H1 (cell line): ENCODE results near the gene SCRN1. TPM values are rescaled to one million over a fixed set of nuclear protein-coding genes. Genes with fewer than 3 reads are reported as not detected.

ENCODE experiments used
- CTCF ChIA-PET: fragments of 300-600 bp; sonication (Branson Sonifier 250); formaldehyde crosslinking; loops from one replicate; lab custom pipeline; 2021; ENCODE audit not compliant: partially characterized antibody; lab: Charles Lee
- POLR2A ChIA-PET: fragments of 300-600 bp; sonication (Branson Sonifier 250); formaldehyde crosslinking; loops from one replicate; lab custom pipeline; 2021; ENCODE audit warnings: inconsistent platforms; ENCODE audit not compliant: partially characterized antibody; lab: Charles Lee
- DNase-seq, 2 experiments: peaks; one replicate each; pipeline versions ENCODE4 v3.0.0 to v3.0.0-alpha.2; 2010 to 2022; ENCODE audit warnings: low spot score in 2 of 2, low read depth in 1 of 2, mixed read lengths in 1 of 2
- FAIRE-seq: peaks from 2 replicates; lab custom pipeline; 2011; peaks lifted over from hg19 to GRCh38; lab: Jason Lieb, UNC
- H2AFZ ChIP-seq: 2 replicates; pipeline ENCODE4 v1.8.1; 2012; ENCODE audit warnings: low read length, inconsistent platforms
- H2AK5ac ChIP-seq: 2 replicates; pipeline ENCODE4 v1.6.1; 2013; ENCODE audit warnings: low read depth, low read length
- H2BK120ac ChIP-seq: replicated peaks from 2 replicates; pipeline ENCODE3; 2013; ENCODE audit warnings: low read depth, low read length, inconsistent platforms
- H2BK12ac ChIP-seq: 2 replicates; pipeline ENCODE4 v1.6.1; 2013; ENCODE audit warnings: low read depth, low read length
- H2BK15ac ChIP-seq: 2 replicates; pipeline ENCODE4 v1.6.1; 2013; ENCODE audit warnings: low read length
- H2BK20ac ChIP-seq: 2 replicates; pipeline ENCODE4 v1.6.1; 2013; ENCODE audit warnings: low read length
- H2BK5ac ChIP-seq: 2 replicates; pipeline ENCODE4 v1.6.1; 2013; ENCODE audit warnings: low read depth, low read length
- H3K14ac ChIP-seq: 2 replicates; pipeline ENCODE4 v1.6.1; 2013; ENCODE audit warnings: inconsistent platforms; ENCODE audit not compliant: insufficient read length
- H3K18ac ChIP-seq: 2 replicates; pipeline ENCODE4 v1.6.1; 2013; ENCODE audit warnings: low read length; ENCODE audit errors: extremely low read depth
- H3K23ac ChIP-seq: 2 replicates; pipeline ENCODE4 v1.6.1; 2013; ENCODE audit warnings: inconsistent platforms; ENCODE audit not compliant: insufficient read length
- H3K23me2 ChIP-seq: 2 replicates; pipeline ENCODE4 v1.6.1; 2013; ENCODE audit warnings: low read depth, low read length
- H3K27ac ChIP-seq: 2 replicates; pipeline ENCODE4 v1.6.1; 2011; ENCODE audit warnings: low read depth, low read length, inconsistent platforms
- H3K27me3 ChIP-seq, 4 experiments: replicated peaks in 1 of 4; 1 replicate in 1 of 4; 2 replicates in 3 of 4; pipeline versions ENCODE4 v1.6.1 to v1.8.1; 2011 to 2013; ENCODE audit warnings: low read length in 3 of 4, mild to moderate bottlenecking in 3 of 4, inconsistent platforms in 2 of 4, mixed read lengths in 2 of 4, moderate library complexity in 1 of 4; ENCODE audit not compliant: control insufficient read depth in 3 of 4, insufficient read depth in 3 of 4; ENCODE audit errors: extremely low read depth in 1 of 4
- H3K36me3 ChIP-seq, 4 experiments: 2 replicates each; pipeline versions ENCODE4 v1.6.1 to v1.8.1; 2011 to 2013; ENCODE audit warnings: mild to moderate bottlenecking in 4 of 4, low read length in 3 of 4, moderate library complexity in 2 of 4, control low read depth in 1 of 4, inconsistent platforms in 1 of 4; ENCODE audit not compliant: insufficient read depth in 4 of 4, control insufficient read depth in 2 of 4
- H3K4ac ChIP-seq: replicated peaks from 2 replicates; pipeline ENCODE3; 2013; ENCODE audit warnings: low read length, low read depth, mixed read lengths, inconsistent platforms; ENCODE audit not compliant: insufficient read length
- H3K4me1 ChIP-seq, 4 experiments: replicated peaks in 1 of 4; 1 replicate in 1 of 4; 2 replicates in 3 of 4; pipeline versions ENCODE4 v1.6.1 to v1.8.1; 2011 to 2013; ENCODE audit warnings: low read length in 3 of 4, inconsistent platforms in 2 of 4, mixed read lengths in 1 of 4; ENCODE audit not compliant: insufficient read depth in 4 of 4, control insufficient read depth in 3 of 4
- H3K4me2 ChIP-seq, 2 experiments: 2 replicates each; pipeline versions ENCODE4 v1.6.1 to v1.8.1; 2011 to 2013; ENCODE audit warnings: low read depth in 2 of 2, low read length in 2 of 2, control low read depth in 1 of 2, inconsistent platforms in 1 of 2, mild to moderate bottlenecking in 1 of 2; ENCODE audit not compliant: insufficient read depth in 1 of 2
- H3K4me3 ChIP-seq, 4 experiments: fragments of 200-600, 300-600 bp in 1 of 4; sonication (generic), shearing (Covaris generic), sonication (Bioruptor Twin) in 1 of 4; 2 replicates each; pipeline versions ENCODE4 v1.5.1 to v1.8.1; 2011 to 2016; ENCODE audit warnings: low read length in 4 of 4, low read depth in 3 of 4, control low read depth in 2 of 4, inconsistent platforms in 2 of 4, mild to moderate bottlenecking in 2 of 4, mixed read lengths in 1 of 4, moderate library complexity in 1 of 4; ENCODE audit not compliant: insufficient read depth in 2 of 4; ENCODE audit errors: extremely low read depth in 1 of 4
- H3K56ac ChIP-seq: replicated peaks from 2 replicates; pipeline ENCODE3; 2013; ENCODE audit warnings: low read depth, mild to moderate bottlenecking, mixed read lengths, low read length, inconsistent platforms; ENCODE audit not compliant: insufficient read length
- H3K79me1 ChIP-seq: 2 replicates; pipeline ENCODE4 v1.6.1; 2013; ENCODE audit warnings: low read depth, low read length, control low read depth
- H3K79me2 ChIP-seq, 2 experiments: 2 replicates each; pipeline versions ENCODE4 v1.6.1 to v1.8.1; 2012 to 2013; ENCODE audit warnings: low read length in 2 of 2, mild to moderate bottlenecking in 2 of 2, inconsistent platforms in 1 of 2; ENCODE audit not compliant: insufficient read depth in 2 of 2, control insufficient read depth in 1 of 2
- H3K9ac ChIP-seq, 4 experiments: replicated peaks in 1 of 4; 1 replicate in 1 of 4; 2 replicates in 3 of 4; pipeline versions ENCODE4 v1.6.1 to v1.8.1; 2011 to 2013; ENCODE audit warnings: low read depth in 3 of 4, low read length in 3 of 4, control low read depth in 2 of 4, mild to moderate bottlenecking in 2 of 4, moderate library complexity in 2 of 4, inconsistent platforms in 1 of 4; ENCODE audit errors: extremely low read depth in 1 of 4
- H3K9me3 ChIP-seq, 2 experiments: 2 replicates each; pipeline versions ENCODE4 v1.6.1 to v1.8.1; 2012 to 2013; ENCODE audit warnings: mild to moderate bottlenecking in 2 of 2, moderate library complexity in 2 of 2, control low read depth in 1 of 2, inconsistent platforms in 1 of 2, low read depth in 1 of 2, low read length in 1 of 2, mixed read lengths in 1 of 2; ENCODE audit not compliant: insufficient read depth in 2 of 2
- H4K20me1 ChIP-seq, 2 experiments: replicated peaks in 1 of 2; 2 replicates each; pipeline versions ENCODE3 to v1.8.1; 2011 to 2013; ENCODE audit warnings: inconsistent platforms in 2 of 2, low read length in 2 of 2, mild to moderate bottlenecking in 1 of 2; ENCODE audit not compliant: insufficient read depth in 2 of 2, control insufficient read depth in 1 of 2
- H4K5ac ChIP-seq: 2 replicates; pipeline ENCODE4 v1.6.1; 2013; ENCODE audit warnings: low read length, low read depth, mixed read lengths, inconsistent platforms; ENCODE audit not compliant: insufficient read length
- H4K8ac ChIP-seq: 2 replicates; pipeline ENCODE4 v1.8.0; 2013; ENCODE audit warnings: mild to moderate bottlenecking, moderate library complexity, low read length, inconsistent platforms; ENCODE audit not compliant: insufficient read depth; ENCODE audit errors: extremely low read depth
- H4K91ac ChIP-seq: replicated peaks from 2 replicates; pipeline ENCODE3; 2013; ENCODE audit warnings: low read length, mixed read lengths, inconsistent platforms; ENCODE audit not compliant: insufficient read length
- BACH1 ChIP-seq: IDR thresholded peaks from 2 replicates; pipeline ENCODE4 v1.6.1; 2012; ENCODE audit warnings: low read length, improper control_type of control experiment
- CBX8 ChIP-seq: fragments of 300-800, 300-1000 bp; sonication (generic); IDR thresholded peaks from 2 replicates; pipeline ENCODE4 v1.7.1; 2016; ENCODE audit warnings: low read depth, low read length, borderline replicate concordance
- CREB1 ChIP-seq: IDR thresholded peaks from 2 replicates; pipeline ENCODE4 v1.6.1; 2012; ENCODE audit warnings: inconsistent platforms
- HDAC2 ChIP-seq, 2 experiments: fragments of 300-600 bp in 1 of 2; sonication (generic) in 1 of 2; IDR thresholded peaks; 2 replicates each; pipeline ENCODE4 v1.6.1; 2011 to 2012; ENCODE audit warnings: low read depth in 2 of 2, low read length in 2 of 2, mild to moderate bottlenecking in 2 of 2, moderate library complexity in 2 of 2, borderline replicate concordance in 1 of 2, inconsistent platforms in 1 of 2
- RBBP5 ChIP-seq: IDR thresholded peaks from 2 replicates; pipeline ENCODE4 v1.7.1; 2012; ENCODE audit warnings: low read depth, mild to moderate bottlenecking, inconsistent platforms, low read length, moderate library complexity, borderline replicate concordance
- SIN3A ChIP-seq, 2 experiments: IDR thresholded peaks in 1 of 2; conservative IDR thresholded peaks in 1 of 2; 2 replicates each; pipeline ENCODE4 v1.6.1; 2011 to 2012; ENCODE audit warnings: low read length in 2 of 2, improper control_type of control experiment in 1 of 2, low read depth in 1 of 2, mild to moderate bottlenecking in 1 of 2
- SUZ12 ChIP-seq: fragments of 200-600 bp; sonication (generic); IDR thresholded peaks from 2 replicates; pipeline ENCODE4 v1.6.1; 2012; ENCODE audit warnings: mild to moderate bottlenecking, inconsistent platforms, low read length, moderate library complexity, mixed read lengths
- USF2 ChIP-seq: IDR thresholded peaks from 2 replicates; pipeline ENCODE4 v1.6.1; 2011; ENCODE audit warnings: low read length, improper control_type of control experiment
- WGBS, 2 experiments: shearing (Covaris generic) in 1 of 2; methylation state at CpG; one replicate each; pipeline versions ENCODE4 v1.1.6 to v1.1.7; 2013 to 2015; ENCODE audit warnings: low lambda C conversion rate in 2 of 2, mixed read lengths in 2 of 2, inconsistent platforms in 1 of 2, low coverage in 1 of 2, missing lambda C conversion rate in 1 of 2; ENCODE audit not compliant: insufficient replicate concordance in 2 of 2, insufficient coverage in 1 of 2, insufficient read length in 1 of 2; ENCODE audit errors: extremely low coverage in 1 of 2, missing lambda C conversion rate in 1 of 2; 5-methylcytosine and 5-hydroxymethylcytosine counted together
- polyA plus RNA-seq, 7 experiments: library from polyadenylated mRNA; depleted of rRNA in 3 of 7; stranded (reverse) in 5 of 7; unstranded in 2 of 7; fragments of >200 nt in 5 of 7; fragments of 200-250 nt in 2 of 7; gene quantifications; 1 replicate in 5 of 7; 2 replicates in 1 of 7; 4 replicates in 1 of 7; pipeline versions ENCODE4 v1.2.1 to v1.2.3, GENCODE V29; 2011 to 2013; ENCODE audit warnings: missing spikeins in 2 of 7, mixed read lengths in 2 of 7
- total RNA-seq: library from RNA; stranded (reverse); fragmentation: NEBNext Ultra II Directional; extraction: Animal tissue kit (Norgen Biotek cat#: 25700); gene quantifications from 2 replicates; pipeline ENCODE4 v1.2.1, GENCODE V29; 2021

The SCRN1 gene
- total and polyA plus RNA-seq, 2 of the 8 experiments (the other 6 are each of a cell fraction or from before 2014, with no cell fraction given), result 36.0 to 75.8 TPM

- WGBS, 2 experiments, result 42% methylated on average over 8 of the region's 46 CpGs; no CpG with 5 or more reads in 1 of the 2 experiments
- Histone ChIP-seq H3K36me3 (peaks cover 0 to 6% (median 1%) of the 10 kb centered on the region in 4 experiments; a peak in 5 of 8 replicates), H2BK12ac (no peak overlapping the region; the same call in 1 of the 2 replicates), H2BK20ac (peak overlapping the region; percentile 84), H3K27ac (no peak overlapping the region), H3K79me2 (0 out of 4 replicates have a peak, but pooled peaks cover 0 to 3% of the 10 kb centered on the region in 2 experiments), H3K4ac (peak overlapping the region; percentile 58), H4K20me1 (no peaks in the 10 kb centered on the region), H3K23me2 (peaks cover 10% of the 10 kb centered on the region), H3K56ac (no peak overlapping the region), H3K4me3 (peak overlapping the region; percentile 11 to 74 (median 46); a peak in 7 of 8 replicates), H2AK5ac (no peak overlapping the region; the same call in 1 of the 2 replicates), H3K9ac (no peak overlapping the region), H4K5ac (peak overlapping the region; percentile 20), H2AFZ (peak overlapping the region; percentile 42; the same call in 1 of the 2 replicates), H3K23ac (no peak overlapping the region), H2BK15ac (peak overlapping the region; percentile 93; the same call in 1 of the 2 replicates), H2BK120ac (no peak overlapping the region), H4K91ac (peak overlapping the region; percentile 29), H3K9me3 (no peaks in the 10 kb centered on the region), H4K8ac (no peak overlapping the region), H3K79me1 (no peaks in the 10 kb centered on the region; the same call in 1 of the 2 replicates), H3K18ac (no peak overlapping the region), H3K4me2 (peak overlapping the region; percentile 75 to 76), H3K14ac (no peak overlapping the region), H3K4me1 (peaks cover 7 to 15% (median 15%) of the 10 kb centered on the region in 4 experiments), H2BK5ac (peak overlapping the region; percentile 45; the same call in 1 of the 2 replicates), H3K27me3 (no peaks in the 10 kb centered on the region)
- FAIRE-seq (no peak), DNase-seq (peak; percentile 56 to 80)
- ChIA-PET CTCF (interaction anchor here (0.5 to 5.2 kb wide), 6 partner anchors 38 to 187 kb away, joined by 3 to 18 read pairs (median 3); no protein-coding TSS in a partner anchor), POLR2A (no interaction called here)
- TF ChIP-seq BACH1 (no peak), CBX8 (no peak), SUZ12 (no peak), USF2 (0 out of 2 replicates have a peak, but pooled peaks have one; percentile 6), RBBP5 (no peak), HDAC2 (IDR thresholded peaks at IDR 0.05; ENCODE audit: borderline replicate concordance in 1 of 2, low read depth in 2 of 2, low read length in 2 of 2) (0 out of 4 replicates have a peak, but pooled peaks of 1 of the 2 experiments have one; percentile 32), CREB1 (no peak), SIN3A (conservative IDR thresholded peaks at IDR 0.05 in 1 of 2, IDR thresholded peaks at IDR 0.05 in 1 of 2; ENCODE audit: low read depth in 1 of 2, low read length in 2 of 2) (peak; percentile 43 to 45; a peak in 2 of 4 replicates)
Measured at GRCh38 chr7:29883462-29884398, 105.9 kb downstream of the SCRN1 start.
